ENCODE measurements around the gene ZNF497. TPM values are rescaled to one million over a fixed set of nuclear protein-coding genes. Genes with fewer than 3 reads are reported as not detected.
A peak's percentile ranks its signal among the peaks of the same experiment; 100 is the strongest.
"Not testable (repeated sequence)": the region's sequence is repeated elsewhere in the genome, so short reads cannot be mapped to it uniquely, and the experiment has no call there.

The ZNF497 gene
- total RNA-seq, 1 donor from 2014 or later: 2.5 TPM

GRCh38 chr19:58406818-58407657 is 44.5 kb upstream of the ZNF497 start:
- H3K27ac ChIP-seq: peak overlapping the region; percentile 89
- DNase-seq (no peak), ATAC-seq (no peak)
- intact Hi-C loops (cut with DNase I): no loop called here
- peak overlapping the region; percentile 90 for H3K4me3 ChIP-seq
- H3K36me3 ChIP-seq: no peaks in the 10 kb centered on the region
- peaks cover 31% of the 10 kb centered on the region for H3K4me1 ChIP-seq
- H3K9me3 ChIP-seq: no peaks in the 10 kb centered on the region
- no peaks in the 10 kb centered on the region for H3K27me3 ChIP-seq (ENCODE audit: low read depth)
- TF ChIP-seq, protein P1, sequence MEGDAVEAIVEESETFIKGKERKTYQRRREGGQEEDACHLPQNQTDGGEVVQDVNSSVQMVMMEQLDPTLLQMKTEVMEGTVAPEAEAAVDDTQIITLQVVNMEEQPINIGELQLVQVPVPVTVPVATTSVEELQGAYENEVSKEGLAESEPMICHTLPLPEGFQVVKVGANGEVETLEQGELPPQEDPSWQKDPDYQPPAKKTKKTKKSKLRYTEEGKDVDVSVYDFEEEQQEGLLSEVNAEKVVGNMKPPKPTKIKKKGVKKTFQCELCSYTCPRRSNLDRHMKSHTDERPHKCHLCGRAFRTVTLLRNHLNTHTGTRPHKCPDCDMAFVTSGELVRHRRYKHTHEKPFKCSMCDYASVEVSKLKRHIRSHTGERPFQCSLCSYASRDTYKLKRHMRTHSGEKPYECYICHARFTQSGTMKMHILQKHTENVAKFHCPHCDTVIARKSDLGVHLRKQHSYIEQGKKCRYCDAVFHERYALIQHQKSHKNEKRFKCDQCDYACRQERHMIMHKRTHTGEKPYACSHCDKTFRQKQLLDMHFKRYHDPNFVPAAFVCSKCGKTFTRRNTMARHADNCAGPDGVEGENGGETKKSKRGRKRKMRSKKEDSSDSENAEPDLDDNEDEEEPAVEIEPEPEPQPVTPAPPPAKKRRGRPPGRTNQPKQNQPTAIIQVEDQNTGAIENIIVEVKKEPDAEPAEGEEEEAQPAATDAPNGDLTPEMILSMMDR (IDR thresholded peaks at IDR 0.05): peak; percentile 12

GRCh38 chr19:58403920-58404478 is 41.4 kb upstream of the ZNF497 start:
- H3K4me3 ChIP-seq; intact Hi-C loops (cut with DNase I); ATAC-seq; H3K27me3 ChIP-seq (ENCODE audit: low read depth); DNase-seq; H3K9me3 ChIP-seq; H3K27ac ChIP-seq; H3K36me3 ChIP-seq: not testable (repeated sequence)
- H3K4me1 ChIP-seq: peaks cover 33% of the 10 kb centered on the region

GRCh38 chr19:58401840-58402421 is 39.4 kb upstream of the ZNF497 start:
- Histone ChIP-seq H3K4me1 (peaks cover 21% of the 10 kb centered on the region), H3K9me3 (no peaks in the 10 kb centered on the region), H3K27me3 (ENCODE audit: low read depth) (peaks cover 9% of the 10 kb centered on the region), H3K27ac (peak overlapping the region; percentile 82), H3K36me3 (no peaks in the 10 kb centered on the region), H3K4me3 (peak overlapping the region; percentile 71)
- intact Hi-C loops (cut with DNase I): no loop called here
- DNase-seq (no peak), ATAC-seq (no peak)
- TF ChIP-seq, protein P1 (IDR thresholded peaks at IDR 0.05): no peak

- H3K9me3 ChIP-seq: no peaks in the 10 kb centered on the region
- peak overlapping the region; percentile 71 for H3K4me3 ChIP-seq
- intact Hi-C loops (cut with DNase I): no loop called here
- ATAC-seq (peak; percentile 98 to 99), DNase-seq (peak; percentile 100)
- TF ChIP-seq, protein P1 (IDR thresholded peaks at IDR 0.05): no peak
- peak overlapping the region; percentile 82 for H3K27ac ChIP-seq
- peaks cover 16% of the 10 kb centered on the region for H3K4me1 ChIP-seq
- H3K36me3 ChIP-seq: no peaks in the 10 kb centered on the region
- peaks cover 13% of the 10 kb centered on the region for H3K27me3 ChIP-seq (ENCODE audit: low read depth)
Measured at GRCh38 chr19:58400916-58401839, 38.6 kb upstream of the ZNF497 start.

DNA sequence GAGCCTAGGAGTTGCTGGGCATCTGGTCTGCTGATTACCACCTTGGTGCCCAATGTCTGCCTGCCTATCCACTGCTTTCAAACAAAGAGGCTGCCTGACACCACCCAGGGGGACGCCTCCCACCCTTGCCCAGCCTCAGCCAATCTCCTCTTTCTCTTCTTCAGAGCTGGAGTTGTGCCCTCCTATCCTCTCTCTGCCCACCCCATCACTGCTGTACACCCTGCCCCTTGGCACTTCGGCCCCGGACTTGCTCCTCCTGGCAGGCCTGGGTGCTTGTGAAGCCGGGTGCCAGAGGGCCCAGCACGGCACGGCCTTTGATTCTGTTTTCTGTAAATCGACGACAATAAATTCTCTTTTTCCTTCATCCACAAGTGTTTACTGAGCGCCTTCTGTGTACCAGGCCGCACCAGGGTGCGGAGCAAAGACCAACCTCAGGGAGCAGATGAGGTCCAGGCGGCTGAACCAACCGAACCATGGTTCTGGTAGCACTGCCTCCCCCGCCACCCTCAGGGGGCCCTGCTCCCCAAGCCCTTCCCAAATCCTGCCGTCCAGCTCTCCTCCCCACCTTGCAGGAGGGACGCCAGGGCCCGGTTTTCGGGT is 37.9 kb upstream of the ZNF497 start:
- DNase-seq (no peak), ATAC-seq (no peak)
- intact Hi-C loops (cut with DNase I): no loop called here
- Histone ChIP-seq H3K4me1 (peaks cover 16% of the 10 kb centered on the region), H3K27ac (peak overlapping the region; percentile 82), H3K36me3 (no peaks in the 10 kb centered on the region), H3K27me3 (ENCODE audit: low read depth) (peaks cover 18% of the 10 kb centered on the region), H3K9me3 (no peaks in the 10 kb centered on the region), H3K4me3 (peak overlapping the region; percentile 71)
- TF ChIP-seq, protein P1 (IDR thresholded peaks at IDR 0.05): no peak

Data from lower lobe of right lung (tissue), 2 donors.